OCI-M2 (cell line): ENCODE data around the gene MAST4.
"Not testable (repeated sequence)": the region's sequence is repeated elsewhere in the genome, so short reads cannot be mapped to it uniquely, and the experiment has no call there.

ENCODE experiments used
- DNase-seq: peaks from one replicate; lab custom pipeline; 2025; ENCODE audit not compliant: unreplicated experiment; lab: John Stamatoyannopoulos, UW

The MAST4 gene

DNA sequence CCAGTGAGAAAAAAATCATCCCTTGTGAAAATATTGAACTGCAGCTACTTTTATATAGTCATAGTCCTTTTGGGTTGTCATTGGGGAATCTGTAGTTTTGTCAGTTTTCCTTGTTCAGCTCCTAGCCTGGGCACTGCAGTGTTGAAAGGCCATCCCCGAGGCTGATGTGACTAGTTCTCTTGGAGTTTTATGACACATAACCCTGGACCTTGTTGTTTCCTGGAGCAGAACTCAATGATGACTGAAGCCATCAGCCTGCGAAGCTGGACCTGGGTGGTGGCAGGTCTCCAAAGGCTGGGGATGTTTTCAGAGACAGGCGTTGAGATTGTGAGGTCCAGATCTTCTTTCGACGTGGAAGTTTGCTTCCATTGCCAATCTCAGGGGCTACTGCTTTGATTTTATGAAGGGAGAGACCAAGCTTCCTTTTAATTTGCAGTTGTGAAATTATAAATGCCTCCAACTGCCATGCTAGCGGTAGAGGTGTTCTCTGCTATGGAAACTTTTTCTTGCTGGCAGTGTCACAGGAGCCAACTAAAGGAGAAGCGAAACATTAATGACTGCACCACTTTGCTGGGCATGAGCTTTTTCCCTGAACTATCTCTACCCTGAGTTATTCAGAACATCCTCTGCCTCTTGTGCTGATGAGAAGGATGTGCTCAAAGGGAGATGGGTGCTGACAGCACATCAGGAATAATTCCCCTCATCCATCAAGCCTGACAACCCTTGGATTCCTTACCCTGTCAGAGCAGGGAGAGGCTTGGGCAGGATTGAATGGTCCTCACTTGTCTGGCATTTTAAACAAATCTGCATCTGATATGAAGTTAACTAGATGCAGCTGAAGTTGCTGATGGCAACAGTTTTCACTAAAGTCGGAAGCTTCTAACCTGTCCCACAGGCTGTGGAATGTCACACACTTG, 209.6 kb downstream of the MAST4 start:
- no peak for DNase-seq

DNA sequence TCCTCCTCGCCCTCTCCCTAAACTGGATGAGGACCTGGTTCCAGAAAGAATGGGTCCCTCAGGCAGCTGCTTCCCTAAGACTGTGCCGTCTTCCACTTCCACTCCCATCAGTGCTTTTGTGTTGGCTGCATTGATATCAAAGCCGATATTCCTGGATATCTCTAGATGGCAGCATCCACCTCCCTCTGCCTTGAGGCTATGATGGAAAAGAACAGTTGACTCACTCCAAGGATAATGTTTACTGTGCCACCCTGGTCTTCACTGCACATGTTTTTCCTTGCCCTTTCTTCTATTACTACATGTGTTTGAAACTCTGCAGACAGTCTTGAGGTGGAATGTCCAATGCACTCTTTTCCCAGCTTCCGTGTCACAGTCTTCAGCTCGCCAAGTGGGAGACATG, 211.6 kb downstream of the MAST4 start:
- no peak for DNase-seq

DNA sequence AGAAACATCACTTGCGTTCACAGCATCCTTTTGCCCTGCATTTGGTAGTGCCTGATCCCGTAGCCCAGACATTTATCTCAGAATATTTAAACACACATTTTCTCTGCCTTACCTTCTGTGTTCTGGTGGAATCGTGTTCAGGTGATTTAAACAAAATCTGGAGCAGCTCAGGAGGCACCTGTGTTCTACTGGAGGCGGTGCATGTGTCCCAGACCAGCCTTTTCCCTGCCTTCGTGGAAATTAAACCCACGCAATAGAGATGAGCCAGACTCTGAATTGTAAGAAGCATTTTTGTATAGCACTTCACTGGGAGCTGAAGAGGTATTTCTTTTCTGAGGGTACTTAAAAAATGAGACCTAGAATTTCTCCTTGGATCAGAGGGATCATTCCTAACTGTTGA, 212.5 kb downstream of the MAST4 start:
- DNase-seq: no peak

DNA sequence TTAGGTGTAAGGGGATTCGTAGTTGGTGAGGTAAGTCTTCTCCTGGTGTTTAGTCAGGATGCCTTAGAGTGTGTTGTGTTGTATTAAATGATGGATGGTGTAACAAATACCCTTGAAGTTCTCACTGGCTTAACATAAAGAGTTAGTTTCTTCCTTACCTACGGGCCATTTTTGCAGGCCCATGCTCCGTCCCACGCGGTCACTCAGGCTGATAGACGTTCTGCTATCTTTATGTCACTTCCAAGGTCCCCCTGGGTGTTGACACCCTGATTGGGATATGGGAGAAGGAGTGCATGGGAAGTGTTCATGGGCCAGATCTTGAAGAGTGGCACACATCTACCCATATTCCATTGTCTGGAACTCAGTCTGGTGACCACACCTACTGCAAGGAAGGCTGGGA, 214.0 kb downstream of the MAST4 start:
- no peak for DNase-seq

DNA sequence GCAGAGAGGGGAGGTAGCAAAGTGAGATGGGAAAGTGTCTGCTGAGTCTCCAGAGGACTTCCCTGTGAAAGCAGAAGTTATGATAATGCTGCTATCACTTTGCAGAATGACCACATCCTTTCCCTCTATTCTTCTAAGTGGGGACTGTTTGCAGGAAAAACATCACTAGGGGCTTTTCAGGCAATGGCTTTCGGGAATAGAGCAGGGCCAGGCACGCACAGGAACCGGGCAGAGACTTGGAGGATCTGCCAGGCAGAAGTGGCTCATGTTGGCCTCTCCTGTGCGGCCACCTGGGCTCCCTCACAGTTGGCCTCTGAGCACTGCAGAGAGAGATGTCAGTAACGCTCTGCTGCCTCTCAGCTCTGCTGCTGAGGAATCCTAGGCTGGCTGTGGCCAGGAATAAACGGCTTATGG, 214.7 kb downstream of the MAST4 start:
- DNase-seq: no peak

DNA sequence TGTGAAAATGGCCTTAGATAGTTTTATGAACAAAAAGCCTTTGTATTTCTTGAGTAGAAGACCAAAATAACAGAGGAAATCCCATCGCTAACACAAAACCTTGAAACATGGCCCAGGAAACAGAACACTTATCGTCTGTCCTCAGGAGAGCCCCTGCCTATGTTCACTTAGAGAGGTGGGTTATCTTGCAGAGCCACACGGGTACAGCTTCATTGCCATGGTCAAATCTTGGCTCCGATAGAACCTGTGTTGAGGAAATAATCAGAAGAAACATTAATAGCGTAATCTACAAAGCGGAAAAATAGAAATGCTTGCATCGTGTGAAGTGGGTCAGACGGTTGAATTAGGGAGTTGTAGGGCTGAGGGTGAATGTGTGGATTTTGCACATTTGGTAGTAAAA, 216.1 kb downstream of the MAST4 start:
- no peak for DNase-seq

DNA sequence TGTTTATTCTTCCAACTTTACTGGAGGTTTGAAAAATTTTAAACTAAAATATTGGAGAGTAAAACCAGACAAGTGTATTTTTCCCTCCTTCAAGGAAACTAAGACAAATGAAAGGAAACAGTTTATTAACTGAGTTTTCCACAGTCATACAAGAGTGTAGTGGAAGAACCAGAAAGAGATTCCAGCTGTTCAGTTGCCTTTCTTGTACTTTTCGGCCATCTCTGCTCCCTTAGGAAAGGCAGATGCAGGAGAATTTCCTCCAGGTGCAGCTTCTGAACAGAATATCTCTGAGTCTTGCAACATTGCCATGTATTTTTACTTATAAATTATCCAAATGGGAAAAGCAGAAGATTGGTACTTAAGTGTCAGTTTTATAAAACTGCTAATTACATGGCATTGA, 217.1 kb downstream of the MAST4 start:
- DNase-seq: no peak

DNA sequence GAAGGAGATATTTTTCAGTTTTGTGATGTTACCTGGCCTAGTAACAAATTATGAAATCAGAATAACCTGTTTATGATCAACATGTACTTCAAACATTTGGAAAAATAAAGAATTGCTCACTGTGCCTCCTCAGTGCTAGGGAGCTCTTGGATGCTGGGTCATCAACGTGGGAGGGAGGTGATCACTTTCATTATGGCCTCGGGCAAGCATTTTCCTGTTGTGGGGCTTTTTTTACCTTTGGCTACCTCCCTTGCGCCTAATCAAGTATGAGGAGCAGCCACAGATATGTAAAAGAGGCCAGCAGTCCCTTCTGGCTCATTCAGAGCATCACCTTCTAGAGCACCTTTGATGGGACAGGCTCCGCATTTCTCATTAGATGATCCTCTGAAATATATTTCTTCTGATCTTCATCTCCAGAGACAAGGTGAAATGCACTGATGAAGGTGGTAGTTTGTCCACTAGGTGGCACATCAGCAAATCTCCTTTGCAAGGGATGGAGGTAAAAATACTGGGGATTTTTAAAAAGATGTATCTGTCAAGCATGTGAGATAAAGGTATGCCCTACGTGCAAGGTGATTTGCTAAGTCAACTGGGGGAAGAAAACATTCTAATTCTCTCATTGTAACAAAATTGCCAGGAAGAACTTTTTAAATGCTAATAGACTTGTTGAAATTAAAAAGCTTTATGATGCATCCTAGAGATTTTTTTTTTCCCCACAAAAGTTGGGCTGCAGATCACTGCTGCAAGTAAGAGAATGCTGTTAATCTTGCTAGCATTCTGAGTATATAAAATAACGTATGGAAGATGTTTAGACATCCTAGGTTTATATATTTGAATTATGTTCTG, 218.2 kb downstream of the MAST4 start:
- no peak for DNase-seq

DNA sequence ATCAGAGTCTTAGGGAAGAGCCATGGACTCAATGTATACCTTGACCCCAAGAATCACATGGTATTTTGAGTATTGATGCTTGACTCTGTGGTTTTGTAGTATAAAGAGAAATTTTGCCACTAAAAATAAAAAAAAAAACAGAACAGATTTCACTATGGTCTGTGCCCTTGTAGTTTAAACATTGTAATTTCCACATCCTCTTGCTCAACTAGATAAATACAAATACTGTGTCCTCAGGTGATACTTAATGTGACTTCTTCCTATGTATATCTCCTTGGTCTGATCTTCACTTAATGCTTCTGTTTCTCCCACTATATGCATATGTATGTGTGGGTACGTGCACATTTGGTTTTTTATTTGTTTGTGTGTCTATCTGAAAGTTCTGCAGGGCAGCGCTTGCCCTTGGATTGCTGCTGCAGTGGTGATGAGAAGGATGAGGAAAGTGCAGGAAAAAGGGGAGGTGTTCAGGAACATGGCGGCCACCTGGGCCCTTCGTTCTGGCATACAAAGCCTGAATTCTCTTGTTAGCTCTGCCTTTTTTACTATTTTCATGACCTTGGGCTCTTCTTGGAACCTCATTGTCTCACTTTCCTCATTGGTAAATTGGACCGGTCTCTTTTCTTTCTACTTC, 222.2 kb downstream of the MAST4 start:
- no peak for DNase-seq

DNA sequence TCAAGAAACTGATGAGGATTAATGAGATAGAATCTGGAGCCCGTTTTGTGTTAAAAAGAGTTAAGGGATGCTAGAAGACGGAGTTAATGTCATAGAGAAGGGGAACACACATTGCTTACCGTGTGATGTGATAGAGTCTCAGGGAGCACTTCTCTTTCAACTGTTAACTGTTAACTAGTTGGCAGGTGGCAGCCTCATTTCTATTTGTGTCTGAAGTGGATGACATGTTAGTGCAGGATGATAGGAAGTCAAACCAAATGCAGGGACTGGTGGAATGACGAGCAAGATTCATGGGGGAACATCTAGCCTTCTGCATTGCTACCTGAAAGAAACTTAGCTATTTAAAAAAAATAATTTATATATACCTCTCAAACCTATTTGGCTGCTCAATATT, 222.7 kb downstream of the MAST4 start:
- no peak for DNase-seq

DNA sequence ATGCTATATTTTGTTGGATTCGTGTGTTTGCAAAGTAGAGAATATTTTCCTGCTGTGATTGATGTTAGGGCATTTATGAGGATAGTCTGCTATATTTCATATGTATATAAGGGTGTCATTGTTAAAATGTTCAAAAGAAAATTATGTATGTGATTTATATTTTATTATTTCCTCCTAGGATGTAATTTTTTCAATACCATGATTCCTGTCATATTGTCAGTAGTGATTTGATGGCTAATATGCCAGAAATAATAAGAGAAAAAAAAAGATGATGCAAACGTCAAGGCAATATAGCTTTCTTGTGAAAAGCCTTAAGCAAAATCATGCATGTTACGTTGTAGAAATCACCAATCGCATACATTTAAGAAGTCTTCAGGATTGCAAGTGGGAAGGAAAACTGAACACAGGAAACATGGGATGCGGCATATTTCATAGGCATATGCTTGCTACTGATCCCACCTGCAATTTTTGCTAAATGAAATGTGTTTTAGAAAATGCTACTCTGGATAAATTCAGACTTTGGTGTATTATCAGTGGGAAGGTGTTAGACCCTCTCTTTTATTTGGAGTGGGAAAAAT, 224.5 kb downstream of the MAST4 start:
- DNase-seq: no peak

DNA sequence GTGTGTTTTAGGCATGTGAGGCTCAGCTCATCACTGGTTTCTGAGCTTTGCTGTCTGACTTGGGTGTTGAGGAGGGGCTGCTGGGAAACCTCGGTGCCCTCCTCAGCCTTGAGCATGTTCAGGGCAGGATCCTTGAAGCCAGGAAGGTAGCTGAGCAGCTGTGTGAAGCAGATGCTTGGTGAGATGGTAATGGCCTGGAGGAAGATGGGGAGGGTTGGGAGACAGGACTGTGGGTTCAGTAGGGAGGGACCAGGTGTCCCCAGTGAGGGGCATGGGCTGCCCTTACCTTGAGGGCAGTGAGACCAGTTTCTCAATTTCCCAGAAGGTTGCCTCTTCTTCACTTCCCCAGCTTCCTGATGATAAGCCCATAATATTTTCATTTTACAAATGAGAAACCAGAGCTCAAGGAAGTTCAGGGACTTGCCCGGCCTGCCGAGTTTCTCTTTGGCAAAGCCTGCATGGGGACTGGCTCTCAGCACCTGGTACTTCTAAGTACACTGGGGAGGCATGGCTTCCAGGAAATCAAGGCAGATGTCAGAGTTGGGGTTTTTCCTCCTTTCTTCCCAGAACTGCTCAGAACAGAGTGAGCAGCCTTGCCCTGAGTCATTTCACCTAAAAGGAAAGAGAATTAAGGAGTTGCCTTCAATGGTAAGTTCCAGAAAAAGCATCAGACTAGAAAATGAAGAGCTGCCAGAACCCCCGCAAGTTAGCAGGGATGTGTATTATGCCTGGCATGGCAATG, 225.7 kb downstream of the MAST4 start:
- no peak for DNase-seq

DNA sequence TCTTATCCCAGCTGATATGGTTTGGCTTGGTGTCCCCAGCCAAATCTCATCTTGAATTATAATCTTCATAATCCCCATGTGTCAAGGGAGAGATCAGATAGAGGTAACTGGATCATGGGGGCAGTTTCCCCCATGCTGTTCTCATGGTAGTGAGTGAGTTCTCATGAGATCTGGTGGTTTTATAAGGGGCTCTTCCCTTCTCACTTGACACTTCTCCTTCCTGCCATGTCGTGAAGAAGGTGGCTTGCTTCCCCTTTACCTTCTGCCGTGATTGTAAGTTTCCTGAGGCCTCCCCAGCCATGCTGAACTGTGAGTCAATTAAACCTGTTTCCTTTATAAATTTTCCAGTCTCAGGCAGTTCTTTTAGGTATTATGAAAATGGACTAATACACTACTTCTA, 226.7 kb downstream of the MAST4 start:
- not testable (repeated sequence) for DNase-seq

DNA sequence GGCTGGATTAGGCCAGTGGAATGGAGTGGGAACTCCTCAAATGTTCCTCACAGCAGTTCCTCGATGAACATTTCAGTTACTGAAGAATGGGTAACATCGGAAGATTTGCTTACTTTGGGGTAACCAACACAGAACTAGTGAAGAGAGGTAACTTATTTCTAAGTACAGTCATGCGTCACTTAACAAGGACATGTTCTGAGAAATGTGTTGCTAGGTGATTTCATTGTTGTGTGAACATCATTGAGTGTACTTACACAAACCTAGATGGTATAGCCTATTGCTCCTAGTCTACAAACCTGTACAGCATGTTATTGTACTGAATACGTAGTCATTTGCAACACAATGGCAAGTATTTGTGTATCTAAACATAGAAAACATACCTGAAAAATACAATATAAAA, 228.3 kb downstream of the MAST4 start:
- DNase-seq: no peak

DNA sequence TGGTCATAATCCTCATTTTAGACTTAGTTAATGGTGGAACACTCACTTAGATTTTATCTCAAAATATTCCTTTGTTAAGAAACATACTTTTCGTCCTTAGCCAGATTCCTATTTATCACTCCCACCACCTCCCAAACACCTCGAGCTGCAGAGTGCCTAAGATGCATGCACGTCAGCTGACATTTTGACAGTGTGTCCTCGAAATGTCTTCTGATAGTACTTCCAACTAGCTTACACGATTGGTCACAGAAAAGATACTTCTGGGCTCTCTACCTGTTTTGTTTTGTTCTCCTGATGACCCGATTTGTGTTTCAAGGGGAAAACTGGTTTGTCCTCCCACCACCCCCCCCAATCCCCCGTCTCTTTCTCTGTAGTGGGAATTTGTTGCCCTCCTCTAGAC, 230.1 kb downstream of the MAST4 start:
- no peak for DNase-seq

DNA sequence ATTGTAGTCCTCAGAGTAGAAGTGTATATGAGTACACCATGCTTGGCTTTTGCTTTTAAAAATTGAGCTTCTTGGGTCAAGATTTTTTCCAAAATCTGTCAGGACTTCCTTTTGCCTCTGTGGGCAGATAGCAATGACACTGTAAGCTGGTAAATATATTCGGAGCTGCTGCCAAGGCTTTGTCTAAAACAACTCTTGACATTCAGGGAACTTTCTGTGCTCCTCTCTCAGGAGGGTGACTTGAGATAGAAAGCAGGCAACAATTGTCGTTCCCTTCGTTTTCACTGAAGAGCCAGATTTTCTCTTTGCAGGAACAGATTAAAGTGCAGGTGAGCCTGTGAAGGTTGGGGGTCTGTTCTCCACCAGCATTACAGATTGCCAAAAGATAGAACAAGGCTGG, 230.5 kb downstream of the MAST4 start:
- no peak for DNase-seq

DNA sequence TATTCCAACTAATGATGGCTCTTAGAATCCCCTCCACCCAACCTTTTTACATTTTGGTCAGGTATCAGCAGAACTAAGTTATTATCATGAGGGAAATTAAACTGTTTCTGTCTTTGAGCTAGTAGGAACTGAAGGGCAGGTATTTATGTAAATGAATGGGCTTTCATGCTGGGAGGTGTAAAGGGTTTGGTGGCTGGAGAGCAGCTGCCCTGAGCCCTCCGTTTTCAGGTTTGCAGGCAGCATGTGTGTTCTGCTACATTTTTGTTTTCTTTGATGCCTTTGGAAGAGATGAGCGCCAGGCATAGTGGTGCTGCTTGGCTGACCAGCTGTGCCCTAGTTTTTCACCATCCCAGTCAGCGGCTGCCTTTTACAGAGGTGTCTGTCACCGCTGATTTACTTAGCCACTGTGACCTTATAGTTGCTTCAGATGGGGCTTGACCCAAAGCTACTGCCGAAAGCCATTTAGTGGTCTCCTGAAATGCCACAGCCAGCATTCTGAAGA, 231.9 kb downstream of the MAST4 start:
- no peak for DNase-seq

DNA sequence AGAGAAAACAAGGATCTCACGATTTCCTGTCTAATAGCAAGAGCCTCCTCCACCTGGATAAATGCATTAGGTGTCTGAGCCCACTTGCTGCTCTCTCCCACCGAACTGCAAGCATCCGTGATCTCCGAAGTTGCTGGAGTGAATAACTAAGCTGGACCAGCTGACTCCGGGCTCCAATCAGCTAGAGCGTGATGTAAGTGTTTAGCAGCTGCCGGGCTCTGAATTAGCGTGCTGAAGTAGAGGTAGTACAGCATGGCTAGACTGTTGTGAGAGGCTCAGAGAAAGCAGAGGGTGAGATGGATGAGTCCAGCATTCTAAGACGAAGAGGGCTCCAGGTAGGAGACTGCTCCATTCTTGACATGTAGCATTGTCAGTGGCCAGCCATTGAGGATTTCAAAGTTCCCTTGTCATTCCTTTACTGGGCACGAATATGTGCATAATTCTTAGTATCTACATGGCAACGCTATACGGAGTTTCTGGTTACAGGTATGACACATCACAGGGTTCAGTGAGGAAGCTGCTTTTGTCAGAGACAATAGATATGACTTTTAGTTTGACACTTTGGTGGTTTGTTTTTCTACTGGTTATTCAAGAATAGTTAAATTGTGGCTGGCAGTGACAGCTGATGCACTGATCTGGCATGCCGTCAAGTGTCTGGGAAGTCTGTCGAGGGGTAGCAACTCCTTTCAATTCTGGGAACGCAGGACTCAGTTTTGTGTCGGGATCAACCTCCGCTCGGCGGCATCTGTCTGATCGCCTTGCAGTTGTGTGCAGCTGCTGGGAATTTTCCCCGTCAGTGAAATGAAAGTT, 232.6 kb downstream of the MAST4 start:
- no peak for DNase-seq

DNA sequence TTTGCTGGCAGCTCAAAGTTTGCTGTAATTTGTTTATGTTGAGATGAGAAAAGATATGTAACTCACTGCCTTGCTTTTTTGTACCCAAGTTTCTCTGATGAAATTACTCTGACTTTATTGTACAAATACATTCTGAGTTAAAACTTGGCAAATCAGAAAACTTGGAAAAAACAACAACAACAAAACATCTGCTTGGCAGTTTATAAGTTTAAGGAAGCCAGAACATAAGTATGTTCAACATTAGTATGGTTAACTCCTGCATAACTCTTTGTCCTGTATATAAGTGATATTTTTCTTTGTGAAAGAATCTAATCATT, 233.1 kb downstream of the MAST4 start:
- no peak for DNase-seq

DNA sequence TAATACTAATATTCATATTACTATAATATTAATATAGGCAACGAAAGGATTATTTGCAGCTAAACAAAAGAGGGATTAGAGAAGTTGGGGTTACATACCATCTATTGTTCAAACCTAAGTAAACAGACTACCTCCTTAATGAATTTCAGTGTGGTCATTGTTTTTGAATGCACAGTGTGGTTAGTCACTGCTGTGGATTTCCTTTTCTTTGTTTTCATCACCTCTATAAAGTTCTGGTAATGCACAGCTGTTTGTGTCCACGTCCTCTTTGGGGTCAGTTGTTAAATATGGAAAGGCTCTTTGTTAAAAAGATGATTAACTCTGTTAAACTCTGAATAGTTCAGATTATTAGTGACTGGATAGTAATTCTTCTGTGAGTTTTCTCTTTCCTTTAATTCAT, 233.6 kb downstream of the MAST4 start:
- no peak for DNase-seq
